ENCODE data around the gene NPAS3. TPM values are rescaled to one million over a fixed set of nuclear protein-coding genes. Genes with fewer than 3 reads are reported as not detected.

NPAS3 gene
- total RNA-seq, 1 donor from 2014 or later: 6.1 TPM

DNA sequence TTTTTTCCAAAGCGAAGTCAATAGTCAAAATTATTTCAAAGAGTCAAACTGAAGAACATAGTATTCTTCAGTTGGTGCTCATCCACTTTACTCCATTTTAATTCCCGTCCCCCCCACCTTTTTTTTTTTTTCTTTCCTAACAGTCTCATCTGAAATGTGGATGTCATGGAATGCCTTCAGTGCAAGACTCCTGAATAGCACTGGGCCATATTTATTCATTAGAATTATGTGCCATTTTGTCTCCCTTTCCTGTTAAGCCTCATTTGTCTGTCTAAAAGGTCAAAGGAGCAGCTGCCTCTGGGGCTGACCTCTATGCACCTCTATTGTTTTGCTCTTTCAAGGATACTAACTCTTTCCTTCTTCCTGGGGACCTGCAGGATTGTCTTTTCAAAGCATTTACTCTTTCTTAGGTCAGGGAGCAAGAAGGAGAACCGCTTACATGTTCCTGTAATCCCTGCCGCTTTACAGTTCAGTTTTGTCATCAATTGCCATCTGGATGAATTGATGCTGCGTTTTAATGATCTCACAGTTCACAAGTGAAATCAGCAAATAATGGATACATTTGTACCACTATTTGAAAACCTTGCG is 310.6 kb downstream of the NPAS3 start:
- no peak for DNase-seq (ENCODE audit: low spot score, unreplicated experiment)
- TF ChIP-seq, protein P1, sequence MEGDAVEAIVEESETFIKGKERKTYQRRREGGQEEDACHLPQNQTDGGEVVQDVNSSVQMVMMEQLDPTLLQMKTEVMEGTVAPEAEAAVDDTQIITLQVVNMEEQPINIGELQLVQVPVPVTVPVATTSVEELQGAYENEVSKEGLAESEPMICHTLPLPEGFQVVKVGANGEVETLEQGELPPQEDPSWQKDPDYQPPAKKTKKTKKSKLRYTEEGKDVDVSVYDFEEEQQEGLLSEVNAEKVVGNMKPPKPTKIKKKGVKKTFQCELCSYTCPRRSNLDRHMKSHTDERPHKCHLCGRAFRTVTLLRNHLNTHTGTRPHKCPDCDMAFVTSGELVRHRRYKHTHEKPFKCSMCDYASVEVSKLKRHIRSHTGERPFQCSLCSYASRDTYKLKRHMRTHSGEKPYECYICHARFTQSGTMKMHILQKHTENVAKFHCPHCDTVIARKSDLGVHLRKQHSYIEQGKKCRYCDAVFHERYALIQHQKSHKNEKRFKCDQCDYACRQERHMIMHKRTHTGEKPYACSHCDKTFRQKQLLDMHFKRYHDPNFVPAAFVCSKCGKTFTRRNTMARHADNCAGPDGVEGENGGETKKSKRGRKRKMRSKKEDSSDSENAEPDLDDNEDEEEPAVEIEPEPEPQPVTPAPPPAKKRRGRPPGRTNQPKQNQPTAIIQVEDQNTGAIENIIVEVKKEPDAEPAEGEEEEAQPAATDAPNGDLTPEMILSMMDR (IDR thresholded peaks at IDR 0.05; ENCODE audit: unreplicated experiment): no peak
- Mint-ChIP-seq H3K4me1 (ENCODE audit: low read depth) (peaks cover 20% of the 10 kb centered on the region), H3K9me3 (ENCODE audit: low read depth) (no peaks in the 10 kb centered on the region), H3K36me3 (ENCODE audit: insufficient read depth) (no peaks in the 10 kb centered on the region), H3K4me3 (ENCODE audit: low read depth) (no peak overlapping the region), H3K27ac (no peak overlapping the region), H3K27me3 (peaks cover 21% of the 10 kb centered on the region)

DNA sequence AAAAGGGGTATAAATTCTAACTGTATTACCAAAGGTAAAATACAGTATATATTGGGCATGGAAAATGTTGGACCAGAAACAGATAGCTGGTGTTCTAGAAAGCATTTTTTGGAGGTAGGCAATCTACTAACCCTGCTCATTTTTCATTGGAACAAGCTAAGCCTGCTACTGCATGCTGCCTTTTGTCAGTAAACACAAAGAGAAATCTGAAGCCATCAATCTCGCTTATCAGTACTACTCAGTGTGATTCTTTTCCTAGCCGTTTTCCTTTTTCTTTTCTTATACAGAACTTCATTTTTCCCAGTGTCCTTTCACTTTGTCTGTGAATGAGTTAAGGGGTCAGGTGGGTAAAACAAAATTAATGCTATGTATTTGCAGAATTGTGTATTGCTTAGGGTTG is 312.3 kb downstream of the NPAS3 start:
- TF ChIP-seq, protein P1 (IDR thresholded peaks at IDR 0.05; ENCODE audit: unreplicated experiment): no peak
- Mint-ChIP-seq H3K4me3 (ENCODE audit: low read depth) (no peak overlapping the region), H3K27ac (peak overlapping the region; percentile 46), H3K27me3 (peaks cover 25% of the 10 kb centered on the region), H3K36me3 (ENCODE audit: insufficient read depth) (no peaks in the 10 kb centered on the region), H3K9me3 (ENCODE audit: low read depth) (no peaks in the 10 kb centered on the region), H3K4me1 (ENCODE audit: low read depth) (peaks cover 20% of the 10 kb centered on the region)
- DNase-seq (ENCODE audit: low spot score, unreplicated experiment): no peak

DNA sequence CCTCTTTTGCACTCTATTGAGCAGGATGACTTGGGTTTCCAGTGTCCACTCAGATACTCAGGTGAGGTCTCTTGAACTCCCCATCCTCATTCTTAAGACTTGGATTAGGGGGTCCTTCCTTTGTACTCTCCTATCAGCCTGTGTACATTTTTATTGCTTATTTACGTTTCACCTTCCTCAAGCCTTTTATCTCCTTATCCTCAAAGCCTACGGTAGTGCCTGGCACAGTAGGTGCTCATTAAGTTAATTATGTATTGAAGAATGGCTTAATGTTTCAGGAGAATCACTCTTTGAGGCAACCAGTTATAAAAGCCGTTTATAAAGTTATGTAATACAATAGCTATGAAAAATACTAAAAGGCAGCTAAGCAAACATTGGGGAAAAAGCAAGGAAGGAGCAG is 315.7 kb downstream of the NPAS3 start:
- DNase-seq (ENCODE audit: low spot score, unreplicated experiment): no peak
- Mint-ChIP-seq H3K27me3 (peaks cover 22% of the 10 kb centered on the region), H3K27ac (no peak overlapping the region), H3K4me1 (ENCODE audit: low read depth) (peaks cover 16% of the 10 kb centered on the region), H3K4me3 (ENCODE audit: low read depth) (no peak overlapping the region), H3K9me3 (ENCODE audit: low read depth) (no peaks in the 10 kb centered on the region), H3K36me3 (ENCODE audit: insufficient read depth) (no peaks in the 10 kb centered on the region)
- TF ChIP-seq, protein P1 (IDR thresholded peaks at IDR 0.05; ENCODE audit: unreplicated experiment): no peak

DNA sequence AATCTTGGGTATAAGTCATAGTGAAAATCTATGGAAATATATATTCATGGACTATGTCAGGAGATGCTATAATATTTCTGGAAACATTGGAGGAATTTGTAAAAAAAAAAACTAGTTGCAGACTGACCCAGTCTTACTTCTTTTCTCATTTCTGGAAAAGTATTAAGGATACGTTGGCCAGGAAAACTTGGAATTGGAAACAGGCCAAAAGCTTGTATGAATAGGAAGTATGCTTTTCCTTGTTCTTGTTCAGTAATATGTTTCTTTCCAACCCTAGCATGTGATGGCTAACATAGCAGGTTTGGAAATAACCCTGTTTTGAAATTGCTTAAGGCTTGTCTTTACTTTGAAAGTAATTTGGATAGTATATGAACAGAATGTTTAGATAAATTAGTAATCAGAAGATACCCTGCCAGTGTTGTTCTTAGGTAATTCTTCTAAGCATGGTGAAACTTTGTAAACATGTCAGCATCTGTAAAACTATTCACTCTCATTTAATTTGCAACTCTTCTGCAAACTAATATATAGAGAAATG is 316.2 kb downstream of the NPAS3 start:
- Mint-ChIP-seq H3K27ac (no peak overlapping the region), H3K4me3 (ENCODE audit: low read depth) (no peak overlapping the region), H3K9me3 (ENCODE audit: low read depth) (no peaks in the 10 kb centered on the region), H3K36me3 (ENCODE audit: insufficient read depth) (no peaks in the 10 kb centered on the region), H3K27me3 (peaks cover 22% of the 10 kb centered on the region), H3K4me1 (ENCODE audit: low read depth) (peaks cover 10% of the 10 kb centered on the region)
- TF ChIP-seq, protein P1 (IDR thresholded peaks at IDR 0.05; ENCODE audit: unreplicated experiment): no peak
- no peak for DNase-seq (ENCODE audit: low spot score, unreplicated experiment)

DNA sequence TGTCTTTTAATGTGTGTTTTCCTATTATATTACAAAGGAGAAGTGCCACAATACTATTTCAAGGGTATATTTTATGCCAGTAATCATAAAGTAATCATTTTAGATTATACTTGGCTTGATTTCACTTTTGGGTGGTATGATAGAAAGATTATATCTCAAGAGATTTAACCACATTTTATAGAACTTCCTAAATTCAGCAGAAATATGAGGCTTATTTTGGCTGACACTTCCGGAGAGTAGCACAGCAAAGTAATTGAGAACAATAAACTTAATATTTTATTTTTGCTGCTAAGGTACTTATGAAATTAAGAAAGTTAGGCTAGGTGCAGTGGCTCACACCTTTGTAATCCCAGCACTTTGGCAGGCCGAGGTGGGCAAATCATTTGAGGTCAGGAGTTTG is 319.1 kb downstream of the NPAS3 start:
- Mint-ChIP-seq H3K27ac (no peak overlapping the region), H3K36me3 (ENCODE audit: insufficient read depth) (no peaks in the 10 kb centered on the region), H3K9me3 (ENCODE audit: low read depth) (no peaks in the 10 kb centered on the region), H3K4me3 (ENCODE audit: low read depth) (no peak overlapping the region), H3K27me3 (peaks cover 20% of the 10 kb centered on the region), H3K4me1 (ENCODE audit: low read depth) (peaks cover 5% of the 10 kb centered on the region)
- DNase-seq (ENCODE audit: low spot score, unreplicated experiment): no peak
- TF ChIP-seq, protein P1 (IDR thresholded peaks at IDR 0.05; ENCODE audit: unreplicated experiment): no peak

Data from progenitor cell of endocrine pancreas (in vitro differentiated cells).